Measurements from ENCODE around the gene SLC45A2. TPM values are rescaled to one million over a fixed set of nuclear protein-coding genes. Genes with fewer than 3 reads are reported as not detected.
"Not testable (repeated sequence)": the region's sequence is repeated elsewhere in the genome, so short reads cannot be mapped to it uniquely, and the experiment has no call there.

Gene SLC45A2, protein sequence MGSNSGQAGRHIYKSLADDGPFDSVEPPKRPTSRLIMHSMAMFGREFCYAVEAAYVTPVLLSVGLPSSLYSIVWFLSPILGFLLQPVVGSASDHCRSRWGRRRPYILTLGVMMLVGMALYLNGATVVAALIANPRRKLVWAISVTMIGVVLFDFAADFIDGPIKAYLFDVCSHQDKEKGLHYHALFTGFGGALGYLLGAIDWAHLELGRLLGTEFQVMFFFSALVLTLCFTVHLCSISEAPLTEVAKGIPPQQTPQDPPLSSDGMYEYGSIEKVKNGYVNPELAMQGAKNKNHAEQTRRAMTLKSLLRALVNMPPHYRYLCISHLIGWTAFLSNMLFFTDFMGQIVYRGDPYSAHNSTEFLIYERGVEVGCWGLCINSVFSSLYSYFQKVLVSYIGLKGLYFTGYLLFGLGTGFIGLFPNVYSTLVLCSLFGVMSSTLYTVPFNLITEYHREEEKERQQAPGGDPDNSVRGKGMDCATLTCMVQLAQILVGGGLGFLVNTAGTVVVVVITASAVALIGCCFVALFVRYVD
- total RNA-seq (2014; rRNA removed; shearing (Covaris generic)): not detected in 2 replicates

GRCh38 chr5:33984671-33985124 lies at the start of gene SLC45A2:
TSS of gene SLC45A2 (minus strand) at chr5:33984693. CDS start at chr5:33984583, 110 bp downstream.
- Histone ChIP-seq H3K9me3 (replicated peaks) (no peaks in the 10 kb centered on the region), H3K27me3 (no peaks in the 10 kb centered on the region), H3K27ac (no peak within 1 kb of the TSS), H3K36me3 (peaks cover 3% of the 10 kb centered on the region), H3K4me3 (no peak within 1 kb of the TSS), H3K4me1 (no peaks in the 10 kb centered on the region)
- peak in 1 of 2 experiments; percentile 26 for DNase-seq

GRCh38 chr5:34031966-34032365 lies 47.5 kb upstream of the SLC45A2 start:
- no peak for DNase-seq
- peaks cover 1% of the 10 kb centered on the region; the same call in 1 of the 2 replicates for H3K4me1 ChIP-seq
- no peaks in the 10 kb centered on the region for H3K9me3 ChIP-seq (replicated peaks)
- no peaks in the 10 kb centered on the region for H3K27me3 ChIP-seq
- no peak overlapping the region for H3K4me3 ChIP-seq
- H3K27ac ChIP-seq: no peak overlapping the region
- H3K36me3 ChIP-seq: no peaks in the 10 kb centered on the region

- no peak overlapping the region for H3K27ac ChIP-seq
- H3K4me1 ChIP-seq: no peaks in the 10 kb centered on the region
- H3K9me3 ChIP-seq (replicated peaks): no peaks in the 10 kb centered on the region
- H3K4me3 ChIP-seq: no peak overlapping the region
- H3K27me3 ChIP-seq: no peaks in the 10 kb centered on the region
- H3K36me3 ChIP-seq: no peaks in the 10 kb centered on the region
- DNase-seq: no peak
These were observed 46.6 kb upstream of the SLC45A2 start for GRCh38 chr5:34031117-34031516.

- not testable (repeated sequence) for DNase-seq
These were observed 46.1 kb upstream of the SLC45A2 start for GRCh38 chr5:34030585-34030984.

GRCh38 chr5:34030048-34030447 lies 45.6 kb upstream of the SLC45A2 start:
- DNase-seq: no peak
- H3K27me3 ChIP-seq: no peaks in the 10 kb centered on the region
- no peak overlapping the region for H3K4me3 ChIP-seq
- no peak overlapping the region for H3K27ac ChIP-seq
- H3K9me3 ChIP-seq (replicated peaks): no peaks in the 10 kb centered on the region
- no peaks in the 10 kb centered on the region for H3K4me1 ChIP-seq
- no peaks in the 10 kb centered on the region for H3K36me3 ChIP-seq

More at GRCh38 chr5:34030585-34030984, 46.1 kb upstream of the SLC45A2 start:
- H3K36me3 ChIP-seq; H3K4me1 ChIP-seq; H3K9me3 ChIP-seq (replicated peaks); H3K27ac ChIP-seq; H3K4me3 ChIP-seq; H3K27me3 ChIP-seq: not testable (repeated sequence)

- Histone ChIP-seq H3K4me3 (no peak overlapping the region), H3K36me3 (no peaks in the 10 kb centered on the region), H3K9me3 (replicated peaks) (no peaks in the 10 kb centered on the region), H3K4me1 (no peaks in the 10 kb centered on the region), H3K27me3 (no peaks in the 10 kb centered on the region), H3K27ac (no peak overlapping the region)
- DNase-seq: no peak
These were observed 43.9 kb upstream of the SLC45A2 start for GRCh38 chr5:34028349-34028748.

- Histone ChIP-seq H3K27ac (no peak overlapping the region), H3K36me3 (no peaks in the 10 kb centered on the region), H3K4me3 (no peak overlapping the region), H3K9me3 (replicated peaks) (no peaks in the 10 kb centered on the region), H3K4me1 (no peaks in the 10 kb centered on the region), H3K27me3 (no peaks in the 10 kb centered on the region)
- no peak for DNase-seq
These were observed 41.7 kb upstream of the SLC45A2 start for GRCh38 chr5:34026089-34026761.

DNA sequence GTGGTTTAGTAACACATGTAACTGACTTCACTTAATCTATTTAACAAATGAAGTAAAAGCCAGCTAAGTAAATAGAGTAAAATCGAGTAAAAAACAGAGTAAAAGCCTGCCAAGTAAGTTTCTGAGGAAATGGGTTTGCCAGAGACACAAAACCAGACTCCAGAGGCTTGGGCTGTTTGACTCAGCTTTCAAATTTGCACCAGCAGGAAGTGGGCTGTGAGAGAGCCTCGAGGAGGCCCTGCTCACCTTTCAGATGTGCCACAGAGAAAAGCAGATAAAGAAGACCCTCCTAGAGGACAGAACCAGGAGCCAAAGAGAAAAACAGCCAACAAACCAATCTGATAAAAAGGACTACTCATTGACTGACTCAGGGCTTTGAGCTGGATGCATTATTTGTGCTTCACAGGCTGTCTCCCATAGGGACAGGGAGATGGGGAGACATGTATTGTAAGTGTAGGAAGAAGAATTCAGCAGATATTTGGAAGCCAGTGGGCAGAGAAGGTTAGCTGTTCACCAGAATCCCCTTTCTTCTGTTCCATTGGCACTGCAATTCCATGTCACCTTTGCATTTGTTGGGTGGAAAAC lies 37.7 kb upstream of the SLC45A2 start:
- H3K9me3 ChIP-seq (replicated peaks): no peaks in the 10 kb centered on the region
- no peaks in the 10 kb centered on the region for H3K27me3 ChIP-seq
- no peak for DNase-seq
- H3K27ac ChIP-seq: no peak overlapping the region
- H3K4me1 ChIP-seq: no peaks in the 10 kb centered on the region
- no peak overlapping the region for H3K4me3 ChIP-seq
- no peaks in the 10 kb centered on the region; the same call in 1 of the 2 replicates for H3K36me3 ChIP-seq

DNA sequence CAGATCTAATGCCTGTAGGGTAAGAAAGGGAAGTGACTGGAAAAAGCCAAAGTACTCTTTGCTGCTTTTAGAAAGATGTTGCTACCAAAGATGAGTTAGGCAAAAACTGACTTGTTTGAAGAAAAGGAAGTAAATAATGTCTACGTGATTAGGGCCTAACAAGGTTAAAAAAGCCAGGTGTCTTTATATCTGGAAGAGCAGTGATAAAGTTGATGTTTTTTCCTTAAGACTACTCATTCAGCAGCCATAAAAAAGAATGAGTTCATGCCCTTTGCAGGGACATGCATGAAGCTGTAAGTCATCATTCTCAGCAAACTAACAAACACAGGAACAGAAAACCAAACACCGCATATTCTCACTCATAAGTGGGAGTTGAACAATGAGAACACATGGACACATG lies 36.8 kb upstream of the SLC45A2 start:
- Histone ChIP-seq H3K9me3 (replicated peaks) (no peaks in the 10 kb centered on the region), H3K27ac (no peak overlapping the region), H3K4me3 (no peak overlapping the region), H3K4me1 (no peaks in the 10 kb centered on the region), H3K36me3 (no peaks in the 10 kb centered on the region; the same call in 1 of the 2 replicates), H3K27me3 (no peaks in the 10 kb centered on the region)
- DNase-seq: no peak

- H3K27me3 ChIP-seq: no peaks in the 10 kb centered on the region
- no peak for DNase-seq
- H3K27ac ChIP-seq: no peak overlapping the region
- H3K4me1 ChIP-seq: no peaks in the 10 kb centered on the region
- H3K4me3 ChIP-seq: no peak overlapping the region
- no peaks in the 10 kb centered on the region; the same call in 1 of the 2 replicates for H3K36me3 ChIP-seq
- no peaks in the 10 kb centered on the region for H3K9me3 ChIP-seq (replicated peaks)
These were observed 36.2 kb upstream of the SLC45A2 start for GRCh38 chr5:34020726-34021125.

GRCh38 chr5:34017254-34017653 lies 32.8 kb upstream of the SLC45A2 start:
- peaks cover 9% of the 10 kb centered on the region for H3K4me1 ChIP-seq
- DNase-seq: no peak
- no peaks in the 10 kb centered on the region for H3K9me3 ChIP-seq (replicated peaks)
- no peaks in the 10 kb centered on the region for H3K27me3 ChIP-seq
- H3K36me3 ChIP-seq: no peaks in the 10 kb centered on the region; the same call in 1 of the 2 replicates
- H3K27ac ChIP-seq: no peak overlapping the region
- no peak overlapping the region for H3K4me3 ChIP-seq

- Histone ChIP-seq H3K27ac (no peak overlapping the region), H3K9me3 (replicated peaks) (no peaks in the 10 kb centered on the region), H3K4me3 (no peak overlapping the region), H3K36me3 (no peaks in the 10 kb centered on the region; the same call in 1 of the 2 replicates), H3K4me1 (peaks cover 9% of the 10 kb centered on the region), H3K27me3 (no peaks in the 10 kb centered on the region)
- DNase-seq: no peak
These were observed 32.3 kb upstream of the SLC45A2 start for GRCh38 chr5:34016750-34017149.

DNA sequence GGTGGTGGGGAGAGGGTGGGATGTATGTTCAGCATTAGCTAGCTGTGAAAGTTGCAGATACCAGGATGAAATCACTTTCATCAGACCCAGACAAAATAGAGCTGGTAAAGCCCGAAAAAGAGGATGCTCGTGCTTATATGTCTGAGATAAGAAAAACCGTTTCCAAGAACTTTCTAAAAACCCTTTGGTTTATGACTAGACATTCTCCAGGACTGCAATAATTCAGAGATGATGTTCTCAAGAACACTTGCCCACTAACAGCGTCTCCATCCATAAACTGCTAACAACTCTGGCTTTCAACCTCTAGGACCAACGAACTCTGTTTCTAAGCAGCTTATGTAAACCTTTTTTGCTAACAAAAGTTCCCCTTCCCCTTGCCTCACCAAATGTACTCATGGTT lies 31.7 kb upstream of the SLC45A2 start:
- no peak overlapping the region for H3K4me3 ChIP-seq
- no peaks in the 10 kb centered on the region; the same call in 1 of the 2 replicates for H3K36me3 ChIP-seq
- H3K27me3 ChIP-seq: no peaks in the 10 kb centered on the region
- H3K9me3 ChIP-seq (replicated peaks): no peaks in the 10 kb centered on the region
- H3K27ac ChIP-seq: no peak overlapping the region
- DNase-seq: no peak
- H3K4me1 ChIP-seq: peaks cover 9% of the 10 kb centered on the region

GRCh38 chr5:34015120-34015822 lies 30.8 kb upstream of the SLC45A2 start:
- no peak for DNase-seq
- no peak overlapping the region for H3K27ac ChIP-seq
- no peak overlapping the region for H3K4me3 ChIP-seq
- H3K36me3 ChIP-seq: no peaks in the 10 kb centered on the region; the same call in 1 of the 2 replicates
- no peaks in the 10 kb centered on the region for H3K9me3 ChIP-seq (replicated peaks)
- peaks cover 9% of the 10 kb centered on the region for H3K4me1 ChIP-seq
- no peaks in the 10 kb centered on the region for H3K27me3 ChIP-seq
